BJ (cell line): ENCODE results near the gene ARHGAP4. TPM values are rescaled to one million over a fixed set of nuclear protein-coding genes. Genes with fewer than 3 reads are reported as not detected.

Experiments
- CTCF ChIA-PET: fragments of 350-600 bp; formaldehyde crosslinking; extraction: SDS; loops from one replicate; lab custom pipeline; 2021; ENCODE audit warnings: antibody characterized with exemption, inconsistent platforms; lab: Yijun Ruan, JAX
- POLR2A ChIA-PET: fragments of 300-600 bp; sonication (Branson Sonifier 250); formaldehyde crosslinking; extraction: SDS; loops from one replicate; lab custom pipeline; 2021; ENCODE audit warnings: antibody characterized with exemption; lab: Charles Lee
- DNase-seq: peaks from one replicate; pipeline ENCODE4 v3.0.0-alpha.2; 2011; ENCODE audit warnings: low read depth
- H3K27me3 ChIP-seq: 2 replicates; pipeline ENCODE4 v1.6.0; 2011; ENCODE audit warnings: low read length; ENCODE audit not compliant: control insufficient read depth, insufficient read depth
- H3K36me3 ChIP-seq: 2 replicates; pipeline ENCODE4 v1.5.1; 2011; ENCODE audit warnings: low read length; ENCODE audit not compliant: control insufficient read depth, insufficient read depth
- H3K4me3 ChIP-seq: 2 replicates; pipeline ENCODE4 v1.5.1; 2011; ENCODE audit warnings: low read depth, mild to moderate bottlenecking, control low read depth, low read length
- CTCF ChIP-seq: IDR thresholded peaks from 2 replicates; pipeline ENCODE4 v1.5.1; 2011; ENCODE audit warnings: low read depth, mild to moderate bottlenecking, control low read depth, inconsistent platforms, low read length, moderate library complexity; ENCODE audit not compliant: insufficient read depth
- polyA plus RNA-seq: library from polyadenylated mRNA; depleted of rRNA; stranded (reverse); fragments of >200 nt; gene quantifications from 2 replicates; pipeline ENCODE4 v1.2.3, GENCODE V29; 2011

The ARHGAP4 gene
- polyA plus RNA-seq, 1 experiment = 0.82 TPM

- POLR2A ChIA-PET = no interaction called here
- Histone ChIP-seq H3K36me3 (no peaks in the 10 kb centered on the region), H3K27me3 (no peaks in the 10 kb centered on the region), H3K4me3 (peak overlapping the region; percentile 75)
- CTCF ChIA-PET = interaction anchor here (0.7 to 4.7 kb wide), 6 partner anchors 9 to 141 kb away, joined by 3 to 19 read pairs (median 3); no protein-coding TSS in a partner anchor
- no peak for TF ChIP-seq CTCF
- DNase-seq = no peak
Observed at GRCh38 chrX:153969904-153970356, 43.9 kb upstream of the ARHGAP4 start.

GRCh38 chrX:153969125-153969903, 43.2 kb upstream of the ARHGAP4 start:
- no peaks in the 10 kb centered on the region for H3K27me3 ChIP-seq
- ChIA-PET POLR2A (no interaction called here), CTCF (interaction anchor here (1.1 to 4.7 kb wide), 5 partner anchors 8 to 77 kb away, joined by 3 to 19 read pairs (median 3); no protein-coding TSS in a partner anchor)
- H3K36me3 ChIP-seq = no peaks in the 10 kb centered on the region
- no peak for DNase-seq
- no peak for TF ChIP-seq CTCF
- H3K4me3 ChIP-seq = peak overlapping the region; percentile 75

- no peak for DNase-seq
- no peaks in the 10 kb centered on the region for H3K27me3 ChIP-seq
- POLR2A ChIA-PET = no interaction called here
- H3K36me3 ChIP-seq = peaks cover 3% of the 10 kb centered on the region
- peak overlapping the region; percentile 75 for H3K4me3 ChIP-seq
- TF ChIP-seq CTCF = peak; percentile 11; the same call in 1 of the 2 replicates
- CTCF ChIA-PET = interaction anchor here (1.4 to 4.7 kb wide), 2 partner anchors 22 to 46 kb away, joined by 5 to 19 read pairs; no protein-coding TSS in a partner anchor
Observed at GRCh38 chrX:153968754-153969124, 42.7 kb upstream of the ARHGAP4 start.

GRCh38 chrX:153968255-153968654, 42.2 kb upstream of the ARHGAP4 start:
- peaks cover 8% of the 10 kb centered on the region for H3K36me3 ChIP-seq
- TF ChIP-seq CTCF = no peak

GRCh38 chrX:153967536-153968224, 41.6 kb upstream of the ARHGAP4 start:
- CTCF ChIA-PET = interaction anchor here (1.7 to 4.7 kb wide), 2 partner anchors 17 to 21 kb away, joined by 5 to 19 read pairs; no protein-coding TSS in a partner anchor
- no peak overlapping the region for H3K4me3 ChIP-seq
- H3K36me3 ChIP-seq = peaks cover 9% of the 10 kb centered on the region
- no peak for DNase-seq
- POLR2A ChIA-PET = no interaction called here
- H3K27me3 ChIP-seq = no peaks in the 10 kb centered on the region
- TF ChIP-seq CTCF = no peak

More at GRCh38 chrX:153968255-153968654, 42.2 kb upstream of the ARHGAP4 start:
- Histone ChIP-seq H3K27me3 (no peaks in the 10 kb centered on the region), H3K4me3 (peak overlapping the region; percentile 75)
- ChIA-PET CTCF (interaction anchor here (1.7 to 4.7 kb wide), 2 partner anchors 18 to 21 kb away, joined by 5 to 19 read pairs; no protein-coding TSS in a partner anchor), POLR2A (no interaction called here)
- DNase-seq = no peak
